Measurements from ENCODE around the gene ZNF532.

The ZNF532 gene

DNA sequence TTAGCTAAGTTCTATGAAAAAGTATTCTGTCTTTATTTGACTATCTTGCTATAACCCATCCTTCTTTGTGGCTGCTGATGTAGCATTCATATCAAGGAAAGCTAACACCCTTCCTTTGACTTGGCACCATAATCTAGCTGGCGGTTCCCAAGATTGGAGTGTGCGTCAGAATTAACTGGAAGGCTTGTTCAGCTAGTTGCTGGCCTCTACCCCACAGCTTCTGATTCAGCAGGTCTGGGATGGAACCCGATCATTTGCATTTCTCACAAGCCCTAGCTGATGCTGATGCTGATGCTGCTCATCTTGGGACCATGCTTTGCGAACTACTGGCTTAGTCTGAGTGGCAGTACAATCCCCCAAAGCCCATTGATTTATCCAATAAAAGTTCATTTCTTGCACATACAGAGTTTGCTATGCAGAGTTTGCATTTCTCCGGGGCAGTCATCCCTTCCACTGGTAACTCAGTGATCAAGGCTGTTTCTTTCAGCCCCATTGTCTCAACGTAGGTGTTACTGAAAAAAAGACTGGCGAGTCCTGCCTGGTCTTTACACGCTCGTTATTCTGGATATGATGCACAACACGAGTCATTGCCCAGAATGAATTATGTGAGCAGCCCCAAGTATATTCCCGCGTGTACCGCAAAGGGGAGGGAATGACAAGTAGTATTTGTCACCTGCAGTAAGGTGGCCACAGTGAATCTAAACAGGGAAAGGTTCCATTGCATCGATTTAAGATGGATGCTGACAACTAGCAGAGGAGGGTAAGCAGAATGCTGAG is 96.5 kb downstream of the ZNF532 start:
- TF ChIP-seq POLR2A (IDR thresholded peaks at IDR 0.05; ENCODE audit: low read depth, low read length): no peak
- no peak for DNase-seq (ENCODE audit: insufficient read length, low spot score)
- no peak for FAIRE-seq

DNA sequence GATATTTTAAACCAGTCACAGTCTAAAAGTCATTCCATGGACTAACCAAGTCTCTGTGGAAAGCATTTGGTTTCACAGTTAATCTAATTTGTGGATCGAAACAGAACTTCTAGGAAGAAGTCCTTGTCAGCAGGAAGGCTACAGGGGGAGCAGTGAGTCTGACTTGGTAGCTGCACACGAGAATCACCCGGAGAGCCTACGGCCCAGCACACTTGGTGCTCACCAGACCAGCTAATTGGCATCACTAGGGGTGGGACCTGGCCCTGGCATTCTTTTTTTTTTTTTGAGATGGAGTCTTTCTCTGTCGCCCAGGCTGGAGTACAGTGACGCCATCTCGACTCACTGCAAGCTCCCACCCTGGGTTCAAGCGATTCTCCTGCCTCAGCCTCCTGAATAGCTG is 97.7 kb downstream of the ZNF532 start:
- DNase-seq (ENCODE audit: insufficient read length, low spot score): no peak

GRCh38 chr18:58965291-58966004 is 100.8 kb downstream of the ZNF532 start:
- TF ChIP-seq POLR2A (IDR thresholded peaks at IDR 0.05; ENCODE audit: low read depth, low read length): no peak
- DNase-seq (ENCODE audit: insufficient read length, low spot score): no peak
- FAIRE-seq: no peak

More for the DNA sequence above, 97.7 kb downstream of the ZNF532 start:
- FAIRE-seq: no peak
- no peak for TF ChIP-seq POLR2A (IDR thresholded peaks at IDR 0.05; ENCODE audit: low read depth, low read length)

GRCh38 chr18:58966005-58966677 is 101.5 kb downstream of the ZNF532 start:
- DNase-seq (ENCODE audit: insufficient read length, low spot score) (no peak), FAIRE-seq (no peak)
- TF ChIP-seq POLR2A (IDR thresholded peaks at IDR 0.05; ENCODE audit: low read depth, low read length): no peak

- no peak for TF ChIP-seq POLR2A (IDR thresholded peaks at IDR 0.05; ENCODE audit: low read depth, low read length)
- no peak for DNase-seq (ENCODE audit: insufficient read length, low spot score)
- no peak for FAIRE-seq
Observed at GRCh38 chr18:58966704-58967103, 102.0 kb downstream of the ZNF532 start.

- FAIRE-seq: no peak
- no peak for TF ChIP-seq POLR2A (IDR thresholded peaks at IDR 0.05; ENCODE audit: low read depth, low read length)
Observed at GRCh38 chr18:58967751-58968254, 103.1 kb downstream of the ZNF532 start.

DNA sequence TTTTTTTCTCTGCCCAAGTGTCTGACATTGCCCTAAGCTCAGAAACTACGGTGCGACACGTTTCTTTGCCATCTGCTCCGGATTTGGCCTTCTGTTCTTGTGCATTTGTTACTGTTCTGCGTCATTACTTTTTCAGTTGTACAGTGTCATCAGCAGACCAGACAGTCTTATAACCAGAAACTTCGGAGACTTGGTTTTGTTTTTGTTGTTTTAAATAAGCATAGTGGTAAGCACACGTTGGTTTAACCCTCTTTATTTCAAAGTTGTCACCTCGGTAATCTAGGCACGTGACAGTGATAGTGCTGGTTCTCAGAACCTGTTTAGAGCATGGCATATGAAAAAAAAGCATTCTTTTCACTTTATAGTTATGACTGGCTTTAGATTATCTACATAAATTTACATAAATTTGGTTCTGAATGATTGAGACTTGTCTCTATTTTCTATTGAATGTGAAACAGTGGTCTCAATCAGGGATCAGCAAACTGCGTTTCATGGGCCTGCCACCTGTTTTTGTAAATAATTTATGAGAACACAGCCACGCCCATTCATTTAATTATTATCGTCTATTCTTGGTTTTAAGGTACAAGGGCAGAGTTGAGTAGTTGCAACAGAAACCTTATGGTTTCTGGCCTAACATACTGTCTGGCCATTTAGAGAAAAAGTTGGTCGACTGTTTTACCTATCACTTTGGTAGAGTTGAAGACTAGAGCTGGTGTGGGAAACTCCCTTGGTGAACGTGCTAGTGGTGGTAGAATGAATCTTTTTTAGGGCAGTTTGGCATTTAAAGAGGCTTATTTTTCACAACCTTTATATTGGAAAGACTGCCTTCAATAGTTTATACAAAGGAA is 106.5 kb downstream of the ZNF532 start:
- FAIRE-seq: no peak
- no peak for DNase-seq (ENCODE audit: insufficient read length, low spot score)
- no peak for TF ChIP-seq POLR2A (IDR thresholded peaks at IDR 0.05; ENCODE audit: low read depth, low read length)

More at GRCh38 chr18:58967751-58968254, 103.1 kb downstream of the ZNF532 start:
- no peak for DNase-seq (ENCODE audit: insufficient read length, low spot score)

DNA sequence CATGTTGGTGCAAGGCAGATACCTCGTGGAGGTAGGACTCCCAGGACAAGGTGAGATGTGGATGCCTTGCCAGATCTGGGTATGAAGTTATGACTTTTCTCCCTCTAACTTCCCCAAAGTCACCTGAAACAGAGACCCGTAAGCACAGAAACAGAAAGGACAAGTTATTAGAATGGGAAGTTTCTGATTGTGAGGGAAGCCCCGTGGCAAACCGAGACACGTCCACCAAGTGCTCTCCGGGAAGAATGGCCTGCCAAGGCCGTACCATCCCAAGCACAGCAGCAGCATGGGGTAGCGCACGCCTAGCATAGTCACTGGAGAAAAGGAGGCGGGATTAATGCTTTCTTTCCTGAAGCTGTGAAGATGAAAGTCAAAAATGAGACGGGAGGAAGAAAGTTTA is 110.6 kb downstream of the ZNF532 start:
- FAIRE-seq (no peak), DNase-seq (ENCODE audit: insufficient read length, low spot score) (no peak)
- no peak for TF ChIP-seq POLR2A (IDR thresholded peaks at IDR 0.05; ENCODE audit: low read depth, low read length)

GRCh38 chr18:58975781-58976180 is 111.1 kb downstream of the ZNF532 start:
- FAIRE-seq (no peak), DNase-seq (ENCODE audit: insufficient read length, low spot score) (no peak)
- TF ChIP-seq POLR2A (IDR thresholded peaks at IDR 0.05; ENCODE audit: low read depth, low read length): no peak

DNA sequence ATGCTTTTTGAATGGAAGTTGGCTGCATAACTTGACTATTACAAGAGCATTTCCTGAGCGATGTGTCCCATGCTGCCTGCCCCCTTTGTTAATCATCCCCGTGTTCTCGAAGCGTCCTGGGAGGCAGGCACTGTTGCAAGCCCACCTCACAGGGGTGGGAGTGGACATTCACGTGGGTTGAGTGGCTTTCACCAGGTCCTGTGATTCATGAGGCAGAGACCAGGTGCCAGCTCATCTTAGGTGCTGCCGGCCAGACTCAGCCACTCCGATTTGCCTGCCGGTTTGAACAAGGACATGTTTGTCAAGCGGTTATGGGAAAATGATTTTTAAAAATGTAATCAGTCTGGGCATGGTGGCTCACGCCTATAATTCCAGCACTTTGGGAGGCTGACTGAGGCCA is 112.5 kb downstream of the ZNF532 start:
- DNase-seq (ENCODE audit: insufficient read length, low spot score): no peak
- no peak for FAIRE-seq
- no peak for TF ChIP-seq POLR2A (IDR thresholded peaks at IDR 0.05; ENCODE audit: low read depth, low read length)

- FAIRE-seq: no peak
- DNase-seq (ENCODE audit: insufficient read length, low spot score): no peak
- TF ChIP-seq POLR2A (IDR thresholded peaks at IDR 0.05; ENCODE audit: low read depth, low read length): no peak
Observed at GRCh38 chr18:58977801-58978200, 113.1 kb downstream of the ZNF532 start.

- FAIRE-seq: no peak
- DNase-seq (ENCODE audit: insufficient read length, low spot score): no peak
- TF ChIP-seq POLR2A (IDR thresholded peaks at IDR 0.05; ENCODE audit: low read depth, low read length): no peak
Observed at GRCh38 chr18:58978916-58979315, 114.2 kb downstream of the ZNF532 start.

GRCh38 chr18:58979615-58980014 is 114.9 kb downstream of the ZNF532 start:
- FAIRE-seq: no peak
- no peak for TF ChIP-seq POLR2A (IDR thresholded peaks at IDR 0.05; ENCODE audit: low read depth, low read length)
- no peak for DNase-seq (ENCODE audit: insufficient read length, low spot score)

Data from H54 (cell line).